Transverse colon (tissue), 4 donors: ENCODE results near the gene PACC1. TPM values are rescaled to one million over a fixed set of nuclear protein-coding genes. Genes with fewer than 3 reads are reported as not detected.

Experiments used
- DNase-seq: peaks from one replicate; pipeline ENCODE4 v3.0.0-alpha.2; 2019
- H3K27ac ChIP-seq, 4 donors: fragments of 200-600 bp; sonication (generic); 2 replicates each; pipeline ENCODE4 v1.5.1; 2016 to 2018; ENCODE audit warnings: inconsistent platforms in 4 of 4
- H3K27me3 ChIP-seq: fragments of 200-600 bp; sonication (generic); 2 replicates; pipeline ENCODE4 v1.5.1; 2017; ENCODE audit warnings: inconsistent platforms
- H3K36me3 ChIP-seq, 4 donors: fragments of 200-600 bp; sonication (generic); 2 replicates each; pipeline ENCODE4 v1.5.1; 2017 to 2019; ENCODE audit warnings: inconsistent platforms in 4 of 4
- H3K4me1 ChIP-seq, 4 donors: fragments of 200-600 bp; sonication (generic); 2 replicates each; pipeline ENCODE4 v1.5.1; 2017 to 2020; ENCODE audit warnings: inconsistent platforms in 4 of 4
- H3K4me3 ChIP-seq, 4 donors: fragments of 200-600 bp; sonication (generic); 1 replicate in 1 of 4; 2 replicates in 3 of 4; pipeline versions ENCODE4 v1.5.1 to v1.6.1; 2017 to 2019; ENCODE audit warnings: inconsistent platforms in 4 of 4
- H3K9me3 ChIP-seq, 2 donors: fragments of 200-600 bp; sonication (generic); 2 replicates each; pipeline ENCODE4 v1.5.1; 2017 to 2019; ENCODE audit warnings: inconsistent platforms in 2 of 2
- EP300 ChIP-seq: sonication (generic); formaldehyde crosslinking; IDR thresholded peaks from one replicate; pipeline ENCODE4 v1.6.1; 2017; ENCODE audit warnings: antibody characterized with exemption, low read depth
- POLR2A ChIP-seq: fragments of 450-650 bp; IDR thresholded peaks from one replicate; pipeline ENCODE4 v1.6.1; 2016; ENCODE audit warnings: antibody characterized with exemption, mild to moderate bottlenecking, moderate library complexity
- POLR2AphosphoS5 ChIP-seq, 3 donors: sonication (generic); formaldehyde crosslinking; IDR thresholded peaks; one replicate each; pipeline ENCODE4 v1.6.1; 2016; ENCODE audit warnings: antibody characterized with exemption in 3 of 3
- WGBS, 2 donors: methylation state at CpG; one replicate each; pipeline ENCODE4 v1.1.5; 2018; ENCODE audit warnings: low coverage in 1 of 2; 5-methylcytosine and 5-hydroxymethylcytosine counted together
- in situ Hi-C, 4 donors: fragments of 200-750 bp; cut with MboI; loops; one replicate each; pipeline versions ENCODE4 v1.15.0 to v1.15.1; 2017; ENCODE audit warnings: low sequenced_read_pairs in 3 of 4, low pct_ligation_motif_present in 1 of 4, low pct_unique_long_range_greater_than_20kb in 1 of 4
- intact Hi-C: fragments of 100-400 bp; cut with DNase I; formaldehyde crosslinking; loops from one replicate; pipeline ENCODE4 v1.15.1; 2023; ENCODE audit warnings: low total_unique reads
- total RNA-seq, 4 donors: library from RNA; depleted of rRNA; stranded (reverse); fragments of >200 nt; gene quantifications; one replicate each; pipeline ENCODE4 v1.1.0, GENCODE V29; 2016
- TF ChIP-seq, protein P1 (sequence below), 5 experiments: fragments of 200-600 bp in 3 of 5; fragments of 450-650 bp in 2 of 5; sonication (generic) in 3 of 5; IDR thresholded peaks; 1 replicate in 2 of 5; 2 replicates in 3 of 5; pipeline ENCODE4 v1.5.1; 2016 to 2017; ENCODE audit warnings: antibody characterized with exemption in 5 of 5, inconsistent platforms in 3 of 5, mild to moderate bottlenecking in 2 of 5, moderate library complexity in 1 of 5

The PACC1 gene
- total RNA-seq, 4 donors from 2014 or later, result 2.6 to 4.6 (median 2.7) TPM; not detected in 1

DNA sequence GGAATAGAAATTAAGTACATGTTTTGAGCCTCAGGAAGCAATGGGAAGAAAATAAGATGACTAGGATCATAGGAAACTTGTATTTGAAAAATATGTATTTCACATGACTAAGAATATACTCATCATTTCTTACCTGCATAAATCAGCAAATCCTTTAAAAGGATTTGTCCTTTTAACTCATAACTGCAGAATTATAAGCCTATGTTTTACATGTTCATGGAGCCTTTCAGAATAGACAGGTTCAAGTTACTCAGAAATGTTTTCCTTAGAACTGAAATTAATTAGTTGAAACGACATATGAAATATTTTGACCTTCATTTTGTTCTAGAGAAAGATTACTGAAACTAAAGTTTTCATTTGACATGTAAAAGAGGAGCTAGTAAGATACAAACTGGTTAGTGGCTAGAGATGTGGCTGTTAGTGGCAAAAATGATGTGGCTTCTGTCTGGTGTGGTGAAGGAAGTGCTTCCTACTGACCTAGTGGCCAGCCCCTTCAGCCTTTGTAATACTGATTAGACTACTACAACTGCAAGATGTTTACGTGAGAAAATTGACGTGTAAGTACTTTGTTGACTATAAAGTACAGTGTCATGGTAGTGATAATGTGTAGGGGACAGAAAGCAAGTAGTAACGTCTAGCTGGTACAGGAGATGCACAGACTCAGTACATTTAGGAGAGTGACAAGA is 54.7 kb downstream of the PACC1 start:
- H3K27ac ChIP-seq, result no peak overlapping the region
- in situ Hi-C loops, result loop anchor here in 2 of 4 donors (25.0 kb wide), 1 partner anchor 298 kb away; no protein-coding TSS in a partner anchor
- TF ChIP-seq EP300 (no peak), POLR2A (no peak), POLR2AphosphoS5 (IDR thresholded peaks at IDR 0.05) (no peak)
- TF ChIP-seq, protein P1, sequence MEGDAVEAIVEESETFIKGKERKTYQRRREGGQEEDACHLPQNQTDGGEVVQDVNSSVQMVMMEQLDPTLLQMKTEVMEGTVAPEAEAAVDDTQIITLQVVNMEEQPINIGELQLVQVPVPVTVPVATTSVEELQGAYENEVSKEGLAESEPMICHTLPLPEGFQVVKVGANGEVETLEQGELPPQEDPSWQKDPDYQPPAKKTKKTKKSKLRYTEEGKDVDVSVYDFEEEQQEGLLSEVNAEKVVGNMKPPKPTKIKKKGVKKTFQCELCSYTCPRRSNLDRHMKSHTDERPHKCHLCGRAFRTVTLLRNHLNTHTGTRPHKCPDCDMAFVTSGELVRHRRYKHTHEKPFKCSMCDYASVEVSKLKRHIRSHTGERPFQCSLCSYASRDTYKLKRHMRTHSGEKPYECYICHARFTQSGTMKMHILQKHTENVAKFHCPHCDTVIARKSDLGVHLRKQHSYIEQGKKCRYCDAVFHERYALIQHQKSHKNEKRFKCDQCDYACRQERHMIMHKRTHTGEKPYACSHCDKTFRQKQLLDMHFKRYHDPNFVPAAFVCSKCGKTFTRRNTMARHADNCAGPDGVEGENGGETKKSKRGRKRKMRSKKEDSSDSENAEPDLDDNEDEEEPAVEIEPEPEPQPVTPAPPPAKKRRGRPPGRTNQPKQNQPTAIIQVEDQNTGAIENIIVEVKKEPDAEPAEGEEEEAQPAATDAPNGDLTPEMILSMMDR (IDR thresholded peaks at IDR 0.05), result no peak
- DNase-seq, result no peak
- H3K4me3 ChIP-seq, result no peak overlapping the region
- 64 to 66% methylated on average over 4 of the region's 4 CpGs for WGBS, 2 donors
- intact Hi-C loops, result no loop called here
- peaks cover 0 to 47% (median 23%) of the 10 kb centered on the region in 4 donors for H3K36me3 ChIP-seq
- no peaks in the 10 kb centered on the region for H3K4me1 ChIP-seq
- no peaks in the 10 kb centered on the region for H3K27me3 ChIP-seq
- no peaks in the 10 kb centered on the region for H3K9me3 ChIP-seq

DNA sequence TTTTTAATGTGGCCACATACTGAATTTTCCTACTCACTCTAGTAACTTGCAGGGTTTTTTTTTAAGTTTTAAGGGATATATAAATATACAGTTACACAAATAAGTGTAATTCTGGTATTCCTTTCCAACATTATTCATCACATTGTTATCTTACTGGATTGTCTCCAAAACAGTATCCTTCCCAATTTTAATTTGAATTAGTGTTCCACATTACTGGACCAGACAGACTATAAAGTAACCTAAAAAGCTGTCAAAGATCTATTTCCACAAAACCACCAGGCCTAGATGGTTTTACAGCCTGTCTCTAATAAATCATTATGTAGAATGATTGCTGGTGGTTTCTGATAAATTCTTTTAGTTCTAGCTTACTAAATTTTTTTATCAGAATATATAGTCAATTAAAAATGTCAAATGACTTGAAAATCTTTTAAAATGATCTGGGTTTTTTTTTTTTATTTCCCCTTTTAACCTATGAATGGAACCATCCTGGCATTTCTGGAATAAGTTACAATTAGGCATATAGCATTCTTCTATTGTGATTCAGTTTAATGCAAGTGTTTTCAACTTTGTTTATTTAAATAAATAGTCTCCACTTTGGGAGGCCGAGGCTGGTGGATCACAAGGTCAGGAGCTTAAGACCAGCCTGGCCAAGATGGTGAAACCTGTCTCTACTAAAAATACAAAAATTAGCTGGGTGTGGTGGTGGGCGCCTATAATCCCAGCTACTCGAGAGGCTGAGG is 59.3 kb downstream of the PACC1 start:
- H3K36me3 ChIP-seq, result peaks cover 0 to 46% (median 19%) of the 10 kb centered on the region in 4 donors
- intact Hi-C loops, result no loop called here
- TF ChIP-seq POLR2A (no peak), POLR2AphosphoS5 (IDR thresholded peaks at IDR 0.05) (no peak), EP300 (no peak)
- TF ChIP-seq, protein P1 (IDR thresholded peaks at IDR 0.05), result no peak
- in situ Hi-C loops, result loop anchor here in 2 of 4 donors (25.0 kb wide), 1 partner anchor 293 kb away; no protein-coding TSS in a partner anchor
- no peak for DNase-seq
- H3K27ac ChIP-seq, result no peak overlapping the region
- no peaks in the 10 kb centered on the region for H3K4me1 ChIP-seq
- no peaks in the 10 kb centered on the region for H3K27me3 ChIP-seq
- H3K4me3 ChIP-seq, result no peak overlapping the region
- 91% methylated on average over 3 of the region's 3 CpGs; no CpG with 5 or more reads in 1 of the 2 donors for WGBS, 2 donors
- H3K9me3 ChIP-seq, result no peaks in the 10 kb centered on the region

DNA sequence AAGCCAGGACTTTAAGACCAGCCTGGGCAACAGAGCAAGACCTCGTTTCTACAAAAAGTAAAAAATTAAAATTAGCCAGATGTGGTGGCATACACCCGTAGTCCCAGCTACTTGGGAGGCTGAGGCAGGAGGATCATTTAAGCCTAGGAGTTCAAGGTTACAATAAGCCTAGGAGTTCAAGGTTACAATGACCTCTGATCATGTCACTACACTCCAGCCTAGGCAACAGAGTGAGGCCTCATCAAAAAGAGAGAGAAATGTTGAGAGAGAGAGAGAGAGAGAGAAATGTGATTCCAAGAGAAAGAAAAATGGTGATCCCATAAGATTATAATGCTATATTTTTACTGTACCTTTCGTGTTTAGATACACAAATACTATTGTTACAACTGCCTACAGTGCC is 60.2 kb downstream of the PACC1 start:
- in situ Hi-C loops, result loop anchor here in 2 of 4 donors (25.0 kb wide), 1 partner anchor 292 kb away; no protein-coding TSS in a partner anchor
- no peaks in the 10 kb centered on the region for H3K27me3 ChIP-seq
- no peaks in the 10 kb centered on the region for H3K9me3 ChIP-seq
- H3K4me1 ChIP-seq, result no peaks in the 10 kb centered on the region
- no peak overlapping the region for H3K4me3 ChIP-seq
- no peak for DNase-seq
- TF ChIP-seq, protein P1 (IDR thresholded peaks at IDR 0.05), result no peak
- no peak for TF ChIP-seq POLR2AphosphoS5 (IDR thresholded peaks at IDR 0.05)
- TF ChIP-seq POLR2A, result no peak
- no peak for TF ChIP-seq EP300
- intact Hi-C loops, result no loop called here
- 82 to 90% methylated on average over 3 of the region's 3 CpGs for WGBS, 2 donors
- peaks cover 0 to 43% (median 15%) of the 10 kb centered on the region in 4 donors for H3K36me3 ChIP-seq
- no peak overlapping the region for H3K27ac ChIP-seq

DNA sequence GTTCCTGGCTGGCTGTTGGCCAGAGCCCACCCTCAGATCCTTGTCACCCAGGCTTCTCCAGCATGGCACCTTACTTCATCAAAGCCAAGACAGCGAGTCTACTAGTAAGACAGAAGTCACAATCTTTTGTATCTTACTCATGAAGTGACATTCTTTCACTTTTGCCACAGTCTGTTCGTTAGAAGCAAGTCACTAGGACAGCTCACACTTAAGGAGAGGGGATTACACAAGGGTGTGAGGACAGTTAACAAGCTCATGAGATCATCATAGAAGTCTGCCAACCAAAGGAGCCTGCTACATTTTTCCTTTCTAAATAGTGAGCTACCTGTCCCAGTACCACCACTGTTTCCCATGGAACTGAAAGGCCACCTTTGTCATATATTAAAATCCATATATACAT is 61.5 kb downstream of the PACC1 start:
- no peak for DNase-seq
- WGBS, 2 donors, result 92% methylated on average over 2 of the region's 2 CpGs; no CpG with 5 or more reads in 1 of the 2 donors
- Histone ChIP-seq H3K9me3 (no peaks in the 10 kb centered on the region), H3K4me3 (no peak overlapping the region), H3K4me1 (no peaks in the 10 kb centered on the region), H3K27ac (no peak overlapping the region), H3K27me3 (no peaks in the 10 kb centered on the region), H3K36me3 (peaks cover 0 to 43% (median 16%) of the 10 kb centered on the region in 4 donors)
- TF ChIP-seq, protein P1 (IDR thresholded peaks at IDR 0.05), result no peak
- TF ChIP-seq EP300 (no peak), POLR2A (no peak), POLR2AphosphoS5 (IDR thresholded peaks at IDR 0.05) (no peak)
- in situ Hi-C loops (loop anchor here in 2 of 4 donors (25.0 kb wide), 1 partner anchor 291 kb away; no protein-coding TSS in a partner anchor), intact Hi-C loops (no loop called here)
